ENCODE data around the gene UPK1A.

- TF ChIP-seq CTCF (IDR thresholded peaks at IDR 0.05; ENCODE audit: low read length) (no peak), EZH2 (IDR thresholded peaks at IDR 0.05; ENCODE audit: borderline replicate concordance, low read length) (no peak)
Measured at GRCh38 chr19:35689836-35690235, 23.5 kb downstream of the UPK1A start.

Data from OCI-LY1 (cell line).